T1000 (cell line): ENCODE results near the gene TSPOAP1.
"Not testable (repeated sequence)": the region's sequence is repeated elsewhere in the genome, so short reads cannot be mapped to it uniquely, and the experiment has no call there.

Experiments used
- DNase-seq: peaks from one replicate; lab custom pipeline; 2025; ENCODE audit warnings: mixed read lengths; lab: John Stamatoyannopoulos, UW

The TSPOAP1 gene

GRCh38 chr17:58362368-58363014, 33.9 kb upstream of the TSPOAP1 start:
- DNase-seq: no peak

GRCh38 chr17:58360296-58361063, 31.9 kb upstream of the TSPOAP1 start:
- no peak for DNase-seq

- DNase-seq: no peak
Observed at GRCh38 chr17:58358408-58359172, 30.0 kb upstream of the TSPOAP1 start.

- DNase-seq: no peak
Observed at GRCh38 chr17:58357312-58358297, 29.0 kb upstream of the TSPOAP1 start.

GRCh38 chr17:58356231-58356630, 27.6 kb upstream of the TSPOAP1 start:
- DNase-seq: no peak

- DNase-seq: no peak
Observed at GRCh38 chr17:58354541-58355216, 26.1 kb upstream of the TSPOAP1 start.

- no peak for DNase-seq
Observed at GRCh38 chr17:58353389-58353825, 24.8 kb upstream of the TSPOAP1 start.

GRCh38 chr17:58352596-58353388, 24.2 kb upstream of the TSPOAP1 start:
- peak; percentile 40 for DNase-seq

- DNase-seq: peak; percentile 88
Observed at GRCh38 chr17:58351831-58352595, 23.4 kb upstream of the TSPOAP1 start, which contains the start of gene SUPT4H1. TSS of gene SUPT4H1 (minus strand) at chr17:58352201. CDS start at chr17:58352135, 66 bp downstream.

- DNase-seq: no peak
Observed at GRCh38 chr17:58351182-58351581, 22.6 kb upstream of the TSPOAP1 start.

- DNase-seq: no peak
Observed at GRCh38 chr17:58348038-58348437, 19.4 kb upstream of the TSPOAP1 start.

- no peak for DNase-seq
Observed at GRCh38 chr17:58345500-58345899, 16.9 kb upstream of the TSPOAP1 start.

GRCh38 chr17:58344791-58345157, 16.2 kb upstream of the TSPOAP1 start:
- DNase-seq: no peak

GRCh38 chr17:58344047-58344790, 15.6 kb upstream of the TSPOAP1 start:
- DNase-seq: no peak

GRCh38 chr17:58343131-58343530, 14.5 kb upstream of the TSPOAP1 start:
- DNase-seq: no peak

- no peak for DNase-seq
Observed at GRCh38 chr17:58341861-58342475, 13.4 kb upstream of the TSPOAP1 start.

- DNase-seq: not testable (repeated sequence)
Observed at GRCh38 chr17:58341136-58341860, 12.7 kb upstream of the TSPOAP1 start.
